HG02938 (cell line): ENCODE measurements around the gene SF3B6.
"Not testable (repeated sequence)": the region's sequence is repeated elsewhere in the genome, so short reads cannot be mapped to it uniquely, and the experiment has no call there.

ENCODE experiments used
- ATAC-seq: cut with Tn5 transposase; IDR thresholded peaks from one replicate; pipeline ENCODE4 v1.9.1; 2021; ENCODE audit warnings: mild to moderate bottlenecking, moderate library complexity; ENCODE audit not compliant: unreplicated experiment

SF3B6 gene

GRCh38 chr2:24095171-24095677, 19.1 kb upstream of the SF3B6 start:
- ATAC-seq = not testable (repeated sequence)

- not testable (repeated sequence) for ATAC-seq
These were observed 17.1 kb upstream of the SF3B6 start for GRCh38 chr2:24093270-24093669.

- no peak for ATAC-seq
These were observed 12.8 kb upstream of the SF3B6 start for GRCh38 chr2:24088821-24089359.

- ATAC-seq = no peak
These were observed 10.9 kb upstream of the SF3B6 start for GRCh38 chr2:24087032-24087431.

- no peak for ATAC-seq
These were observed 10.1 kb upstream of the SF3B6 start for GRCh38 chr2:24086241-24086640.

GRCh38 chr2:24085200-24085489, 9.0 kb upstream of the SF3B6 start:
- no peak for ATAC-seq

- ATAC-seq = peak; percentile 77
These were observed 8.5 kb upstream of the SF3B6 start, which contains the start of gene TP53I3 for GRCh38 chr2:24084386-24085199. Gene TP53I3, minus strand, starts transcription at chr2:24084834. Its CDS starts 508 bp downstream, at chr2:24084326.

GRCh38 chr2:24083567-24084385, 7.7 kb upstream of the SF3B6 start:
- peak; percentile 74 for ATAC-seq

GRCh38 chr2:24082787-24083566, 6.9 kb upstream of the SF3B6 start:
- ATAC-seq = no peak

- ATAC-seq = no peak
These were observed 4.6 kb upstream of the SF3B6 start for GRCh38 chr2:24080701-24081100.

- no peak for ATAC-seq
These were observed 1.8 kb upstream of the SF3B6 start for GRCh38 chr2:24077879-24078278.

GRCh38 chr2:24077535-24077877, 1.4 kb upstream of the SF3B6 start:
- ATAC-seq = no peak

- peak; percentile 13 for ATAC-seq
These were observed 866 bp upstream of the SF3B6 start for GRCh38 chr2:24076849-24077534.

GRCh38 chr2:24075259-24075658, 867 bp downstream of the SF3B6 start:
- ATAC-seq = no peak

- ATAC-seq = no peak
These were observed 2.3 kb downstream of the SF3B6 start for GRCh38 chr2:24073816-24074215.

GRCh38 chr2:24072259-24072658, 3.9 kb downstream of the SF3B6 start:
- no peak for ATAC-seq

- no peak for ATAC-seq
These were observed 10.8 kb downstream of the SF3B6 start for GRCh38 chr2:24065341-24065740.

GRCh38 chr2:24058564-24059271, 17.4 kb downstream of the SF3B6 start:
- no peak for ATAC-seq

GRCh38 chr2:24055750-24056149, 20.4 kb downstream of the SF3B6 start:
- ATAC-seq = no peak
